Breast epithelium (tissue), 4 donors: ENCODE results near the gene SDR39U1. TPM values are rescaled to one million over a fixed set of nuclear protein-coding genes. Genes with fewer than 3 reads are reported as not detected.

ENCODE experiments used
- DNase-seq, 2 donors: peaks; one replicate each; pipeline ENCODE4 v3.0.0-alpha.2; 2019; ENCODE audit warnings: low spot score in 2 of 2
- H3K27ac ChIP-seq, 2 donors: fragments of 200-600 bp; sonication (generic) in 1 of 2; one replicate each; pipeline ENCODE4 v1.5.1; 2016 to 2019; ENCODE audit warnings: mild to moderate bottlenecking in 1 of 2
- H3K27me3 ChIP-seq, 2 donors: fragments of 200-600 bp; sonication (generic) in 1 of 2; one replicate each; pipeline versions ENCODE4 v1.5.1 to v1.6.0; 2017 to 2019; ENCODE audit warnings: control low read depth in 1 of 2, mild to moderate bottlenecking in 1 of 2
- H3K36me3 ChIP-seq: fragments of 200-600 bp; one replicate; pipeline ENCODE4 v1.5.1; 2019
- H3K4me1 ChIP-seq, 2 donors: fragments of 200-600 bp; sonication (generic); one replicate each; pipeline ENCODE4 v1.5.1; 2016 to 2019; ENCODE audit warnings: control low read depth in 1 of 2
- H3K4me3 ChIP-seq, 3 donors: fragments of 200-600 bp; sonication (generic); 1 replicate in 2 of 3; 2 replicates in 1 of 3; pipeline ENCODE4 v1.5.1; 2016 to 2019; ENCODE audit warnings: mild to moderate bottlenecking in 3 of 3, moderate library complexity in 2 of 3
- H3K9me3 ChIP-seq, 2 donors: fragments of 200-600 bp; sonication (generic) in 1 of 2; one replicate each; pipeline ENCODE4 v1.5.1; 2016 to 2019; ENCODE audit warnings: control low read depth in 1 of 2
- CTCF ChIP-seq, 3 donors: fragments of 450-650 bp; IDR thresholded peaks; one replicate each; pipeline ENCODE4 v1.5.1; 2016 to 2017; ENCODE audit warnings: antibody characterized with exemption in 3 of 3, mild to moderate bottlenecking in 3 of 3, moderate library complexity in 3 of 3
- POLR2A ChIP-seq: fragments of 450-650 bp; IDR thresholded peaks from one replicate; pipeline ENCODE4 v1.6.1; 2016; ENCODE audit warnings: antibody characterized with exemption, mild to moderate bottlenecking, moderate library complexity
- POLR2AphosphoS5 ChIP-seq, 3 donors: sonication (generic); formaldehyde crosslinking; IDR thresholded peaks; one replicate each; pipeline ENCODE4 v1.6.1; 2017; ENCODE audit warnings: antibody characterized with exemption in 3 of 3
- intact Hi-C: fragments of 100-400 bp; cut with DNase I; formaldehyde crosslinking; loops from one replicate; pipeline ENCODE4 v1.15.1; 2023; ENCODE audit warnings: low total_unique reads
- total RNA-seq, 3 donors: library from RNA; depleted of rRNA; stranded (reverse); fragments of >200 nt; gene quantifications; one replicate each; pipeline ENCODE4 v1.1.0, GENCODE V29; 2016

The SDR39U1 gene
- total RNA-seq, 3 donors from 2014 or later: 42.1 to 63.4 (median 53.4) TPM

GRCh38 chr14:24407608-24408325 lies 34.8 kb downstream of the SDR39U1 start:
- Histone ChIP-seq H3K27ac (no peak overlapping the region), H3K27me3 (no peaks in the 10 kb centered on the region), H3K36me3 (no peaks in the 10 kb centered on the region), H3K4me1 (no peaks in the 10 kb centered on the region), H3K9me3 (no peaks in the 10 kb centered on the region), H3K4me3 (no peak overlapping the region)
- intact Hi-C loops: no loop called here
- no peak for DNase-seq
- no peak for TF ChIP-seq POLR2AphosphoS5 (IDR thresholded peaks at IDR 0.05)

GRCh38 chr14:24406416-24406815 lies 36.2 kb downstream of the SDR39U1 start:
- Histone ChIP-seq H3K36me3 (no peaks in the 10 kb centered on the region), H3K4me3 (no peak overlapping the region), H3K9me3 (no peaks in the 10 kb centered on the region), H3K27me3 (no peaks in the 10 kb centered on the region), H3K27ac (no peak overlapping the region), H3K4me1 (peaks cover 0 to under 1% of the 10 kb centered on the region in 2 donors)
- intact Hi-C loops: no loop called here
- no peak for DNase-seq
- TF ChIP-seq CTCF (IDR thresholded peaks at IDR 0.05) (no peak), POLR2A (no peak), POLR2AphosphoS5 (IDR thresholded peaks at IDR 0.05) (no peak)

- no peaks in the 10 kb centered on the region for H3K9me3 ChIP-seq
- no peak overlapping the region for H3K4me3 ChIP-seq
- intact Hi-C loops: no loop called here
- H3K27ac ChIP-seq: no peak overlapping the region
- no peak for DNase-seq
- TF ChIP-seq POLR2A (no peak), POLR2AphosphoS5 (IDR thresholded peaks at IDR 0.05) (no peak), CTCF (IDR thresholded peaks at IDR 0.05) (no peak)
- no peaks in the 10 kb centered on the region for H3K27me3 ChIP-seq
- peaks cover 0 to 9% of the 10 kb centered on the region in 2 donors for H3K4me1 ChIP-seq
- no peaks in the 10 kb centered on the region for H3K36me3 ChIP-seq
These were observed 37.8 kb downstream of the SDR39U1 start for GRCh38 chr14:24404814-24405213.

GRCh38 chr14:24403294-24403998 lies 39.1 kb downstream of the SDR39U1 start:
- no peak for DNase-seq
- H3K4me3 ChIP-seq: no peak overlapping the region
- H3K27me3 ChIP-seq: no peaks in the 10 kb centered on the region
- no peaks in the 10 kb centered on the region for H3K36me3 ChIP-seq
- H3K4me1 ChIP-seq: peaks cover 3 to 11% of the 10 kb centered on the region in 2 donors
- no peak for TF ChIP-seq POLR2AphosphoS5 (IDR thresholded peaks at IDR 0.05)
- no peak for TF ChIP-seq CTCF (IDR thresholded peaks at IDR 0.05)
- TF ChIP-seq POLR2A: no peak
- no peak overlapping the region for H3K27ac ChIP-seq
- no peaks in the 10 kb centered on the region for H3K9me3 ChIP-seq
- intact Hi-C loops: no loop called here

GRCh38 chr14:24401810-24402702 lies 40.5 kb downstream of the SDR39U1 start:
- Histone ChIP-seq H3K4me1 (peaks cover 3 to 11% of the 10 kb centered on the region in 2 donors), H3K9me3 (no peaks in the 10 kb centered on the region), H3K27me3 (no peaks in the 10 kb centered on the region), H3K4me3 (no peak overlapping the region), H3K36me3 (no peaks in the 10 kb centered on the region), H3K27ac (peak overlapping the region in 1 of 2 donors; percentile 59)
- TF ChIP-seq POLR2AphosphoS5 (IDR thresholded peaks at IDR 0.05): no peak
- TF ChIP-seq POLR2A: no peak
- TF ChIP-seq CTCF (IDR thresholded peaks at IDR 0.05): no peak
- DNase-seq: no peak
- intact Hi-C loops: no loop called here
